ENCODE data around the gene KIN.

GRCh38 chr10:7720478-7720877 is 67.3 kb downstream of the KIN start:
- no peak for TF ChIP-seq CTCF (IDR thresholded peaks at IDR 0.05)
- no peak for TF ChIP-seq POLR2A (IDR thresholded peaks at IDR 0.05)
